ENCODE measurements around the gene TMIGD3. TPM values are rescaled to one million over a fixed set of nuclear protein-coding genes. Genes with fewer than 3 reads are reported as not detected.

The TMIGD3 gene
- total RNA-seq, 1 donor from 2014 or later = not detected

- peak within 1 kb of the TSS; percentile 91 for H3K4me3 ChIP-seq (ENCODE audit: low read depth, low read length)
- H3K36me3 ChIP-seq (ENCODE audit: control insufficient read depth, insufficient read depth, low read length) = peaks cover 2% of the 10 kb centered on the region
- H3K27me3 ChIP-seq (ENCODE audit: control insufficient read depth, insufficient read depth, low read length) = no peaks in the 10 kb centered on the region
- TF ChIP-seq CTCF (IDR thresholded peaks at IDR 0.05; ENCODE audit: insufficient read depth, low read length, poor library complexity, severe bottlenecking) = no peak
- peak; percentile 97 for DNase-seq (ENCODE audit: low read depth)
Observed at GRCh38 chr1:111448918-111449702, 54.3 kb downstream of the TMIGD3 start, which contains the start of the genes ATP5PB and WDR77. Gene ATP5PB (plus strand): TSS chr1:111449464. CDS start chr1:111449542, 78 bp downstream. Gene WDR77 (minus strand): TSS chr1:111449256. CDS start chr1:111449169, 87 bp downstream.

GRCh38 chr1:111448482-111448917 is 54.9 kb downstream of the TMIGD3 start:
- no peak for DNase-seq (ENCODE audit: low read depth)
- Histone ChIP-seq H3K27me3 (ENCODE audit: control insufficient read depth, insufficient read depth, low read length) (no peaks in the 10 kb centered on the region), H3K4me3 (ENCODE audit: low read depth, low read length) (peak overlapping the region; percentile 91), H3K36me3 (ENCODE audit: control insufficient read depth, insufficient read depth, low read length) (peaks cover 2% of the 10 kb centered on the region)
- no peak for TF ChIP-seq CTCF (IDR thresholded peaks at IDR 0.05; ENCODE audit: insufficient read depth, low read length, poor library complexity, severe bottlenecking)

GRCh38 chr1:111446967-111447892 is 56.2 kb downstream of the TMIGD3 start:
- TF ChIP-seq CTCF (IDR thresholded peaks at IDR 0.05; ENCODE audit: insufficient read depth, low read length, poor library complexity, severe bottlenecking) = no peak
- no peak for DNase-seq (ENCODE audit: low read depth)
- Histone ChIP-seq H3K36me3 (ENCODE audit: control insufficient read depth, insufficient read depth, low read length) (peaks cover 4% of the 10 kb centered on the region), H3K4me3 (ENCODE audit: low read depth, low read length) (no peak overlapping the region), H3K27me3 (ENCODE audit: control insufficient read depth, insufficient read depth, low read length) (no peaks in the 10 kb centered on the region)

- H3K36me3 ChIP-seq (ENCODE audit: control insufficient read depth, insufficient read depth, low read length) = peaks cover 4% of the 10 kb centered on the region
- H3K27me3 ChIP-seq (ENCODE audit: control insufficient read depth, insufficient read depth, low read length) = no peaks in the 10 kb centered on the region
- TF ChIP-seq CTCF (IDR thresholded peaks at IDR 0.05; ENCODE audit: insufficient read depth, low read length, poor library complexity, severe bottlenecking) = no peak
- DNase-seq (ENCODE audit: low read depth) = no peak
- no peak overlapping the region for H3K4me3 ChIP-seq (ENCODE audit: low read depth, low read length)
Observed at GRCh38 chr1:111446546-111446945, 56.9 kb downstream of the TMIGD3 start.

- peaks cover 4% of the 10 kb centered on the region for H3K36me3 ChIP-seq (ENCODE audit: control insufficient read depth, insufficient read depth, low read length)
- no peak overlapping the region for H3K4me3 ChIP-seq (ENCODE audit: low read depth, low read length)
- H3K27me3 ChIP-seq (ENCODE audit: control insufficient read depth, insufficient read depth, low read length) = no peaks in the 10 kb centered on the region
- DNase-seq (ENCODE audit: low read depth) = no peak
- no peak for TF ChIP-seq CTCF (IDR thresholded peaks at IDR 0.05; ENCODE audit: insufficient read depth, low read length, poor library complexity, severe bottlenecking)
Observed at GRCh38 chr1:111444031-111444430, 59.4 kb downstream of the TMIGD3 start.
